Peyer's patch (tissue), 4 donors: Measurements from ENCODE around the gene ORC4. TPM values are rescaled to one million over a fixed set of nuclear protein-coding genes. Genes with fewer than 3 reads are reported as not detected.

Experiments
- DNase-seq, 3 donors: peaks; one replicate each; pipeline ENCODE4 v3.0.0-alpha.2; 2017 to 2019
- H3K27ac ChIP-seq, 4 donors: fragments of 200-600 bp; sonication (generic); one replicate each; pipeline ENCODE4 v1.5.1; 2016 to 2019
- H3K27me3 ChIP-seq, 2 donors: fragments of 200-600 bp; sonication (generic); one replicate each; pipeline ENCODE4 v1.5.1; 2019
- H3K36me3 ChIP-seq, 3 donors: fragments of 200-600 bp; sonication (generic); one replicate each; pipeline ENCODE4 v1.5.1; 2016 to 2019
- H3K4me1 ChIP-seq, 4 donors: fragments of 200-600 bp; sonication (generic); one replicate each; pipeline ENCODE4 v1.5.1; 2016 to 2019
- H3K4me3 ChIP-seq, 4 donors: fragments of 200-600 bp; sonication (generic); 1 replicate in 3 of 4; 2 replicates in 1 of 4; pipeline ENCODE4 v1.5.1; 2016 to 2019; ENCODE audit warnings: mild to moderate bottlenecking in 1 of 4
- H3K9me3 ChIP-seq, 4 donors: fragments of 200-600 bp; sonication (generic); one replicate each; pipeline ENCODE4 v1.5.1; 2016 to 2019; ENCODE audit warnings: mild to moderate bottlenecking in 1 of 4
- POLR2A ChIP-seq, 2 donors: fragments of 450-650 bp; IDR thresholded peaks; one replicate each; pipeline ENCODE4 v1.5.1; 2017; ENCODE audit warnings: antibody characterized with exemption in 2 of 2, mild to moderate bottlenecking in 2 of 2, moderate library complexity in 2 of 2
- total RNA-seq, 4 donors: library from RNA; depleted of rRNA; stranded (reverse); fragments of >200 nt; gene quantifications; one replicate each; pipeline ENCODE4 v1.1.0, GENCODE V29; 2016
- TF ChIP-seq, protein P1 (sequence below), 6 experiments: fragments of 450-650 bp in 4 of 6; fragments of 200-600 bp in 2 of 6; sonication (generic) in 1 of 6; IDR thresholded peaks; one replicate each; pipeline ENCODE4 v1.5.1; 2017 to 2019; ENCODE audit warnings: antibody characterized with exemption in 6 of 6, mild to moderate bottlenecking in 3 of 6, moderate library complexity in 1 of 6

Gene ORC4
- total RNA-seq, 4 donors from 2014 or later: 21.4 to 31.0 (median 26.1) TPM

DNA sequence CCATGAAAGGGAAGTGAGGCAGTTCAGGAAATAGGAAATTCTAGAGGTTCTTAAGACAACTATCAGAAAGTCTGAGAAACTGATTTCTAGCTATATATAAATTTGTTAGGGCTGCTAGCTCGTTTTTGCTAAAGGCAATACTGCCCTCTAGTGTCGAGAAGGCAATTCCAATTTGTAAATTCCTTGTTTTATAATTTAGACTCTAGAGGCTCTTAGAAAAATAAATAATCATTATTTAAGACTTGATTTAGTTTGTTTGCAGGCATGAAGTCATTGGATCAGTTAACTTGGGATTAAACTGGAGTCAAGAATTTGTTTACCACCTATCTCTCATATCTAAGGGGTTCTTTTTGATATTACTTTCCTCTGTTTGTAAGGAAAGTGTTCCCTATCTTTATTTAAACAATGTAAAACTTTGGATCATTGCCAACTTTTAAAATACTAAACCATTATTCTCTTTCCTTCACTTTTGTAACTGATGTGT, 109.5 kb downstream of the ORC4 start:
- TF ChIP-seq, protein P1, sequence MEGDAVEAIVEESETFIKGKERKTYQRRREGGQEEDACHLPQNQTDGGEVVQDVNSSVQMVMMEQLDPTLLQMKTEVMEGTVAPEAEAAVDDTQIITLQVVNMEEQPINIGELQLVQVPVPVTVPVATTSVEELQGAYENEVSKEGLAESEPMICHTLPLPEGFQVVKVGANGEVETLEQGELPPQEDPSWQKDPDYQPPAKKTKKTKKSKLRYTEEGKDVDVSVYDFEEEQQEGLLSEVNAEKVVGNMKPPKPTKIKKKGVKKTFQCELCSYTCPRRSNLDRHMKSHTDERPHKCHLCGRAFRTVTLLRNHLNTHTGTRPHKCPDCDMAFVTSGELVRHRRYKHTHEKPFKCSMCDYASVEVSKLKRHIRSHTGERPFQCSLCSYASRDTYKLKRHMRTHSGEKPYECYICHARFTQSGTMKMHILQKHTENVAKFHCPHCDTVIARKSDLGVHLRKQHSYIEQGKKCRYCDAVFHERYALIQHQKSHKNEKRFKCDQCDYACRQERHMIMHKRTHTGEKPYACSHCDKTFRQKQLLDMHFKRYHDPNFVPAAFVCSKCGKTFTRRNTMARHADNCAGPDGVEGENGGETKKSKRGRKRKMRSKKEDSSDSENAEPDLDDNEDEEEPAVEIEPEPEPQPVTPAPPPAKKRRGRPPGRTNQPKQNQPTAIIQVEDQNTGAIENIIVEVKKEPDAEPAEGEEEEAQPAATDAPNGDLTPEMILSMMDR (IDR thresholded peaks at IDR 0.05): peak; percentile 46 to 83 (median 80)
- TF ChIP-seq POLR2A (IDR thresholded peaks at IDR 0.05): no peak
- Histone ChIP-seq H3K4me1 (no peaks in the 10 kb centered on the region), H3K9me3 (no peaks in the 10 kb centered on the region), H3K27me3 (no peaks in the 10 kb centered on the region), H3K27ac (no peak overlapping the region), H3K36me3 (no peaks in the 10 kb centered on the region), H3K4me3 (no peak overlapping the region)
- peak in 1 of 3 donors; percentile 45 for DNase-seq

DNA sequence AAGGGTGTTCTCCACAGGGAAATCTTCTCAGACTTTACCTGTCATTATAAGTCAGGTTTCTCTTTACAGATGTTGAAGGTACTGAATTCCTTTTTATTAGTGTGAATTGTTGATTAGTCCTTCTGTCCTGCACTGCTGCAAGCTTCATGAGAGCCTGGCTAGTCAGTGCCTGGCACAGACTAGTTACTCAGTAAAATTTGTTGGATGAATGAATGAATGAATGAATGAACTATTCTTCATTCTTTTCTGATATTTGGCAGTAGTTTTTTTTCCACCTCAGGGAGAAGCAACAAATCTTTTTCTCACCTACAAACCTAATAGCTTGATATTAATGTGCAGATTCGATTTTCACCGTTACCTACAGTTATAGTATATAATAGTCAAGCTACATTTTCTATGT, 111.4 kb downstream of the ORC4 start:
- TF ChIP-seq, protein P1 (IDR thresholded peaks at IDR 0.05): no peak
- TF ChIP-seq POLR2A (IDR thresholded peaks at IDR 0.05): no peak
- H3K27ac ChIP-seq: no peak overlapping the region
- no peaks in the 10 kb centered on the region for H3K27me3 ChIP-seq
- no peaks in the 10 kb centered on the region for H3K4me1 ChIP-seq
- H3K4me3 ChIP-seq: no peak overlapping the region
- H3K36me3 ChIP-seq: no peaks in the 10 kb centered on the region
- H3K9me3 ChIP-seq: no peaks in the 10 kb centered on the region
- DNase-seq: no peak

DNA sequence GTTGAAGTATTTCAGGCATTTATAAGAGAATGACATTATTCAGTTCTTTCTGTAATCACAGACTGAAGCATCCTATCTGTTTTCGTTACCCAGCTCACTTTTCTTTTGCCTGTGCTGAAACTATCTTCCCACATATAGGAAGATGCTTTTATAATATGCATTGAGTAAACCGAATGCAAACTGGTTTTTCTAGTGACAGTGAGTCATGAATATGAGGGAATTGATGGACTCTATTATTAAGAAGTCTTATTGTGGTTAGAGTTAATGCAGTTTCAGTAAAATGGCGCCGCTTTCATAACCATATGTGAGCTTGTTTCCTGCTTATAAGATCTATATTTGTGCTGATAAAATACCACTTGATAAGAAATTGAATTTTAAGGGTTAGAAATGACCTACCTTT, 116.5 kb downstream of the ORC4 start:
- H3K4me1 ChIP-seq: no peaks in the 10 kb centered on the region
- no peaks in the 10 kb centered on the region for H3K27me3 ChIP-seq
- TF ChIP-seq, protein P1 (IDR thresholded peaks at IDR 0.05): no peak
- no peak for TF ChIP-seq POLR2A (IDR thresholded peaks at IDR 0.05)
- H3K9me3 ChIP-seq: no peaks in the 10 kb centered on the region
- no peak overlapping the region for H3K27ac ChIP-seq
- peaks cover 0 to 11% (median 0%) of the 10 kb centered on the region in 3 donors for H3K36me3 ChIP-seq
- DNase-seq: no peak
- no peak overlapping the region for H3K4me3 ChIP-seq

DNA sequence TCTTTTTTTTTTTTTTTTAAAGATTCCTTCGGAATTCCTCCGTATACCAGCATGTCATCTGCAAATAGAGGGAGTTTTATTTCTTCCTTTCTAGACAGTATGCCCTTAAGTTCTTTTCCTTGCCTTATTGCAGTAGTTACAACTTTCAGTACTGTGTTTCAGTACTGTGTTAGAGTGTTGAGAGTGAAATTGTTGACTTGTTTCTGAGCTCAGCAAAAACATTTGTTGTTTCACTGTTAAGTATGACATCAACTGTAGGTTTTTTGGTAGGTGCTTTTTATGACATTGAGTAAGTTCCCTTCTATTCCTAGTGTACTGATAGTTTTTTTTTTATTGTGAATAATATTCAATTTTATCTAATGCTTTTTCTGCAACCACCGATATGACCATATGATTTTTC, 131.9 kb downstream of the ORC4 start:
- Histone ChIP-seq H3K36me3 (no peaks in the 10 kb centered on the region), H3K9me3 (no peaks in the 10 kb centered on the region), H3K27ac (no peak overlapping the region), H3K4me1 (no peaks in the 10 kb centered on the region), H3K27me3 (no peaks in the 10 kb centered on the region), H3K4me3 (no peak overlapping the region)
- DNase-seq: no peak
- TF ChIP-seq, protein P1 (IDR thresholded peaks at IDR 0.05): no peak
- no peak for TF ChIP-seq POLR2A (IDR thresholded peaks at IDR 0.05)

DNA sequence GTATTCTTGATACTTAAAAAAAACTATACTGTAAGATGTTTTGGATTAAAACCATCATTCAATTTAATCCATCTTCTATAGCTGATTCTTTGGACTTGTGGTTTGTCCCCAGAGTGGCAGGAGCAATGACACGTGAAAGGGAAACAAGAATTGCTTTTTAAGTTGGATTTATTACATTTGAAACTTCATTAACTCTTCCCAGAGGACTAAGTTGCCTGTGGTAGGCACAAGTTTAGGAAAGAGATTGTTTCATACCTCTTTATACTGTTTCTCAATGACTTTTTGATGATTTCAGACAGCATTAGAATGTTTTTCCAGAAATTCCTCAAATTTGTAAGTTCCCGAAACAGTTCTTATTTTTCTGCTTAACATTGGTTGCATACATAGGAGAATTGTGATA, 134.4 kb downstream of the ORC4 start:
- Histone ChIP-seq H3K27me3 (no peaks in the 10 kb centered on the region), H3K9me3 (no peaks in the 10 kb centered on the region), H3K4me1 (peaks cover 0 to 5% (median 0%) of the 10 kb centered on the region in 4 donors), H3K36me3 (no peaks in the 10 kb centered on the region), H3K27ac (no peak overlapping the region), H3K4me3 (no peak overlapping the region)
- TF ChIP-seq, protein P1 (IDR thresholded peaks at IDR 0.05): no peak
- TF ChIP-seq POLR2A (IDR thresholded peaks at IDR 0.05): no peak
- no peak for DNase-seq

DNA sequence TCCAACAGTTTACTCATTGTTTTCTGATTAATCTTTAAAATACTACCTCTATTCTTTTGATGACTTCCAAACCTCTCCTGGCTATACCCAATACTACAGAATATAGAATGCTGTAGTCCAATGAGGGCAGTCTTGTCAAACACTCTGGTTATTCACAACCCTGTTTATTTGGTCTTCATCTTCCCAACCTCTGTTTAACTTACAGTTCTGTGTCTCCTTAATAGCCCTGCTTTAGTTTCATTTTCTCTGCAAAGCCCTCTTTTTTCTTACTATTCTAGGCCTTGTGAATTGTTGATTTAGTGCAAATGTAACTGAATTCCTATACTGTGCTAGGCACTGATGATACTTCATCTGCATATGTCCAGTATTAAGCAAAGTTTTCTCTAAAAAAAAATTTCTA, 135.7 kb downstream of the ORC4 start:
- Histone ChIP-seq H3K27ac (no peak overlapping the region), H3K27me3 (no peaks in the 10 kb centered on the region), H3K4me1 (peaks cover 0 to 5% (median 0%) of the 10 kb centered on the region in 4 donors), H3K36me3 (no peaks in the 10 kb centered on the region), H3K9me3 (no peaks in the 10 kb centered on the region), H3K4me3 (no peak overlapping the region)
- TF ChIP-seq, protein P1 (IDR thresholded peaks at IDR 0.05): no peak
- TF ChIP-seq POLR2A (IDR thresholded peaks at IDR 0.05): no peak
- DNase-seq: no peak
